GM21360 (cell line): ENCODE data around the gene LPCAT1.

Experiments
- ATAC-seq: cut with Tn5 transposase; IDR thresholded peaks from one replicate; pipeline ENCODE4 v1.9.1; 2021; ENCODE audit warnings: mild to moderate bottlenecking, moderate library complexity; ENCODE audit not compliant: unreplicated experiment

Gene LPCAT1

DNA sequence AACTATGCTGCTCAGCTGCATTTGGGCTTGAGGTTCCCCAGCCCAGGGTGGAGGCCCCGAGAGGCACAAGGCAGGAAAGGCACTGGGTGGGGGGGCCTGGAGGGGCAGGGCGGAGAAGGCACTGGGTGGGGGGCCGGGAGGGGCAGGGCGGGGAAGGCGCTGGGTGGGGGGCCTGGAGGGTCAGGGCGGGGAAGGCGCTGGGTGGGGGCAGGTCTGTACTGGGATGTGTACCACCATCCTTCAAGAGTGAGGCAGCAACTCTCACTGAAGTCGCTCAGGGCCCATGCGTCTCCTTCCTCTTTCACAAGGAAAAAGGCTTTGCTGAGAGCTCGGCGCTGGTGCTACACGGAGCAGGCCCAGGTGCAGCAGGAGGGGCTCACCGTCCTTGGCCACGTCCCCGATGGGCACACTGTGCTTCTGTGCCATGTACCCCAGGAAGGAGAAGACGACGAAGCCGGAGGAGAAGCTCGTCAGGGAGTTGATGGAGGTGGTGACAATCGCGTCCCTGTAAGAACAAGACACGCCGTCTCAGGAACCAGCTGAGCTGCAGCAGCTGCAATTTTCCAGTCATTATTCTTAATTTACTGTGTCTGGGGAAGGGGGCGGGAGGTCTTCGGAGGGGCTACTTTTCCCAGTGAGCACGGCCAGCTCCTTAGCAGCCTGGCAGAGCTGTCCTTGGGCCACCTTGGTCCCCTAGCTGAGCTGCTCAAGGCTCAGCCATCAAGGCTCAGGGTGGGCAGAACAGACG lies 109.3 kb downstream of the LPCAT1 start:
- ATAC-seq, result no peak

DNA sequence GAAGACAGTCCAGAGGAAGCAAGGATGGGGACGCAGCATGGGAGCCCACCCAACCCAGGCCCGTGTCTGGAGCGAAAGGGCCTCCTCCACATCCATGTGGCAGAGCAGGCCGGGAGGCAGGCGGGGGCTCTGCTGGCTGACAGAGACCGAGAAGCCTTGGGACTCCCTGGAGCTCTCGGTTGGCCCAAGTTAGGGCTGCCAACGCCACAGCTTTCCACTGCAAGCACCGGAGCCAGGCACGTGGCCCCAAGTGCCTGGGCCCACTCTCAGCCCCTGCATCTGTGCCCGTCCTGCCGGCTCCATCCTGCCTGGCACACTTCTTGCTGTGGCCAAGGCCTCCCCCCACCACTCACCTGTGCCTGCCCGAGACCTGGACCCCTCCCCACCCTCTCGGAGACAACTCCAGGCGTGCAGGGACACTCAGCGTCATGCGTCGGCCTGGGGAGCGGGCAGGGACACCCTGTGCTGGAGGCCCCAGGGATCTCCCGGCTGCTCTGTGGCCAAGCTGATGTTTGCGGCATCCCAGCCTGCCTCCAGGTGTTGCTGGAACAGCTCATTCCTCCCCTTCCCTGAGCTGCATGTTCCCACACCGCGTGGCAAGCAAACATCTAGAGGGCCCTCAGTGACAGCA lies 110.0 kb downstream of the LPCAT1 start:
- ATAC-seq, result no peak

- no peak for ATAC-seq
Measured at GRCh38 chr5:1413211-1413610, 110.5 kb downstream of the LPCAT1 start.

DNA sequence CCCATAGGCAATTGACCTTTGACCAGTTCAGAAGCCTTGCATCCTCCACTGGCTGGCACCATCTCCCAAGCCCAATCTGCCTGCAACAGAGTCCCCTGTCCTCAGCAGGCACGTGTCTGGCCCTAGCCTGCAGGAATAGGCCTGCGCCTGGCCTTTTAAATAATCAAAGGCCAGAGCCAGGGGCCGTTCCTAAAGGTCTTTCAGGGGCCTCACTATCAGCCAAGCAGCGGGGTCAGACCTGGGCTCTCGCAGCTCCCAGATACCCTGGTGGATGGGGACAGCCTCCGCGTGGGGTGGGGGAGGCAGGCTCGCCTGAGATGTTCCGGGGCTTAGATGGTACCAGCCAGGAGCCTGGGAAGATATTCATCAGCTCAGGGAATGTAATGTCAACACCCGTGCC lies 111.1 kb downstream of the LPCAT1 start:
- no peak for ATAC-seq

DNA sequence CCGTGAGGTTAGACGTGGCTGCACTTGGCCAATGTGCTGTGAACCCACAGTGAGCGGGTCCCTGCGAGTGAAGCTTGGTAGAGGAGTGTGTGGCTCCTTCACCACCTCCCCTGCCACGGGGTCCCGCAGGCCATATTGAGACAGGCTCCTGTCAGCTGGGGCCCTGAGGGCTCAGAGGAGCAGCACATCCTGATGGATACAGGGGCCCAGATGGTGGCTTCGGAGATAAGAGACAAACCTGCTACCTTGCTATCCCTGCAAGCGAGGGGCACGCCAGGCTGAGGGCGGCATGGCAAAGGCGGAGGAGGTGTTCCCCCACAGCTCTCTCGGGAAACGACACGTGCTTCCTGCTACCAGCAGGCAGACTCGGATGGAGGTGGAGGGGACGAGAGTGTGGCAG lies 111.6 kb downstream of the LPCAT1 start:
- no peak for ATAC-seq
